IgD-negative memory B cell (primary cell): ENCODE results near the gene FZD7. TPM values are rescaled to one million over a fixed set of nuclear protein-coding genes. Genes with fewer than 3 reads are reported as not detected.

ENCODE experiments used
- polyA plus RNA-seq: library from polyadenylated mRNA; unstranded; fragments of 300-500 nt; fragmentation: Illumina TruSeq; gene quantifications from one replicate; pipeline ENCODE4 v1.2.3, GENCODE V29; 2021

The FZD7 gene
- polyA plus RNA-seq, 1 donor from 2014 or later = 0.19 TPM

Other genes with a start within 250 kb of the FZD7 start
- not detected for gene CDK15, start 227.3 kb upstream of the FZD7 start, polyA plus RNA-seq
- not detected for gene KIAA2012, start 39.4 kb downstream of the FZD7 start, polyA plus RNA-seq
- 138 TPM for gene SUMO1, start 204.7 kb downstream of the FZD7 start, polyA plus RNA-seq
- gene NOP58, start 231.9 kb downstream of the FZD7 start, polyA plus RNA-seq = 111 TPM